IPS DF 4.7 (cell line): ENCODE results near the gene CYP2B6.
"Not testable (repeated sequence)": the region's sequence is repeated elsewhere in the genome, so short reads cannot be mapped to it uniquely, and the experiment has no call there.

Experiments used
- DNase-seq: peaks from one replicate; pipeline ENCODE4 v3.0.0-alpha.2; 2013; ENCODE audit warnings: low spot score; ENCODE audit errors: extremely low read depth

Gene CYP2B6

GRCh38 chr19:40990972-40991381 lies at the start of gene CYP2B6:
Gene CYP2B6, plus strand, starts transcription at chr19:40991282. Its CDS starts 24 bp downstream, at chr19:40991306.
- no peak for DNase-seq

- no peak for DNase-seq
These were observed 49.4 kb upstream of the CYP2B6 start for GRCh38 chr19:40941481-40942219.

- no peak for DNase-seq
These were observed 45.4 kb upstream of the CYP2B6 start for GRCh38 chr19:40945645-40946044.

DNA sequence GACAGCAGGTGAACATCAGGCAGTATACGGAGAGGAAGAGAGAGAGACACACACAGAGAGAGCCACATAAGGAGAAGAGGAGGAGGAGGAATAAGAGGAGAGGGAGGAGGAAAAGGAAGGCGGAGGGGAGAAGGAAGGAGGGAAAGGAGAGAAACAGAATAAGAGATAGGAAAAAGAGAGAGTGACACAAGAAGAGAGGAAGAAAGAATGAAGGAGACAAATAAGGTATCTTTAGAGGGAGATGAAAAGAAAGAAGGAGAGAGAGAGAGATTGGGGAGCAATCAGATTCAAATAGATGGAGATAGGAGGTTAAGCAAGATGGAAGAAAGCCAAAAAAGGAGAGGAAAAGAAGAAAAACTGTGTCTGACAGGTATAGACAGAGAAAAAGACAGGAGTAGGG lies 44.0 kb upstream of the CYP2B6 start:
- DNase-seq = no peak

DNA sequence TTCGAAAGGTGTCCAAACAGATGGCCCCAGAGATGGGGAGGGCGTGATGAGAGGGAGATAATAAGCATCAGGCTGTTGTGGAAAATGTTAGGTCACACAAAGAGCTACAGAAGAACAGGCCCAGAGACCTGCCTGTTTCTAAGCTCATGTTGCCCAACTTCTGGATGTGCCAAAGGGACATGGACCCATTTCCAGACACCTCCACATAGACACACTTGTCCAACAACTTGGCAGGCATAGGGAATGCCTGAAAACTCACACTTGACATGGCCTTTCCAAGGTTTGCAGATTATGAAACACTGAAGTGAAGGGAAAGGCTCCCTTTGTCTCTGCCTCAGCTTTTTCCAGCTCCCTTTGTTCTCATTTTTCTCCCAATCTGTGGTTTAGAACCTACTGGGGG lies 43.5 kb upstream of the CYP2B6 start:
- DNase-seq = no peak

DNA sequence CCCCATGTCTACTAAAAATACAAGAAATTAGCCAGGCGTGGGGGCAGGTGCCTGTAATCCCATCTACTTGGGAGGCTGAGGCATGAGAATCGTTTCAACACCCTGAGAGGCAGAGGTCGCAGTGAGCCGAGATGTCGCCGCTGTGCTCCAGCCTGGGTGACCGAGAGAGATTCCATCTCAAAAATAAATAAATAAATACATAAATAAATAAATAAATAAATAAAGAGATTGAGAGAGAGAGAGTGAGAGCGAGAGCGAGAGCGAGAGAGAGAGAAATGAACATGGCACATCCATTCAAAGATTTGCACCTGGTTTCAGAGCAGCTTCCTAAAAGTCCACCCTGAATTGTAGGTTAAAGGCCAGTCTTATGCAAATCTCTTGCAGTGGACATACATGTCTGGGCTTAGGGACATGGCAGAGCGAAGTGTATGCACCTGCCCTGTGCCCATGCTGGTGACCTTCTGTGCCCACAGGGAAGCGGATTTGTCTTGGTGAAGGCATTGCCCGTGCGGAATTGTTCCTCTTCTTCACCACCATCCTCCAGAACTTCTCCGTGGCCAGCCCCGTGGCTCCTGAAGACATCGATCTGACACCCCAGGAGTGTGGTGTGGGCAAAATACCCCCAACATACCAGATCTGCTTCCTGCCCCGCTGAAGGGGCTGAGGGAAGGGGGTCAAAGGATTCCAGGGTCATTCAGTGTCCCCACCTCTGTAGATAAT lies 42.3 kb upstream of the CYP2B6 start:
- no peak for DNase-seq

GRCh38 chr19:40954573-40954972 lies 36.5 kb upstream of the CYP2B6 start:
- no peak for DNase-seq

- no peak for DNase-seq
These were observed 31.7 kb upstream of the CYP2B6 start for GRCh38 chr19:40959338-40959737.

GRCh38 chr19:40960062-40960685 lies 30.9 kb upstream of the CYP2B6 start:
- DNase-seq = no peak

DNA sequence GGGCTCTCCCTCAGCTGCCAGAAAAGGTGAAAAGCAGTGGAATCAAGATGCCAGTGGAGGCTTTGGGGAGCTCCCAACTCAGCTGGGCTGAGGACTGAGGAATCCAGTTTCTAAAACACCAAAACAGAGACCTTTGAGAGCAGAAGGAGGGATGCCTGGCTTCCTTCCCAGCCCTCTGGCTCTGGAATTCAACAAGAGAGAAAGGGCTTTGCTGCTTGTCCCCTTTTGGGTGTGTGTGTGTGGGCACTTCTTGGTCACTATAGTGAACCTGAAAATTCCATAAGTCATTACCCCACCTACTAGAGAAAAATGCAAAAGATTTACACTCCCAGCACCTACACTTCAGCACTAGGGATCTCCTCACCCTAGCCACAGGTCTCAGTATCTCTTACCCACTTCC lies 30.3 kb upstream of the CYP2B6 start:
- no peak for DNase-seq

GRCh38 chr19:40962460-40962961 lies 28.6 kb upstream of the CYP2B6 start:
- DNase-seq = no peak

DNA sequence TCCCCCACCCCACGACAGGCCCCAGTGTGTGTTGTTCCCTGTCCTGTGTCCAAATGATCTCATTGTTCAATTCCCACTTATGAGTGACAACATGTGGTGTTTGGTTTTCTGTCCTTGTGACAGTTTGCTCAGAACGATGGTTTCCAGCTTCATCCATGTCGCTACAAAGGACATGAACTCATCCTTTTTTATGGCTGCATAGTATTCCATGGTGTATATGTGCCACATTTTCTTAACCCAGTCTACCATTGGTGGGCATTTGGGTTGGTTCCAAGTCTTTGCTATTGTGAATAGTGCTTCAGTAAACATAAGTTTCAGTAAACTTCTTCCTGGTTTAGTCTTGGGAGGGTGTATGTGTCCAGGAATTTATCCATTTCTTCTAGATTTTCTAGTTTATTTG lies 26.7 kb upstream of the CYP2B6 start:
- not testable (repeated sequence) for DNase-seq

GRCh38 chr19:40965351-40965750 lies 25.7 kb upstream of the CYP2B6 start:
- DNase-seq = not testable (repeated sequence)

DNA sequence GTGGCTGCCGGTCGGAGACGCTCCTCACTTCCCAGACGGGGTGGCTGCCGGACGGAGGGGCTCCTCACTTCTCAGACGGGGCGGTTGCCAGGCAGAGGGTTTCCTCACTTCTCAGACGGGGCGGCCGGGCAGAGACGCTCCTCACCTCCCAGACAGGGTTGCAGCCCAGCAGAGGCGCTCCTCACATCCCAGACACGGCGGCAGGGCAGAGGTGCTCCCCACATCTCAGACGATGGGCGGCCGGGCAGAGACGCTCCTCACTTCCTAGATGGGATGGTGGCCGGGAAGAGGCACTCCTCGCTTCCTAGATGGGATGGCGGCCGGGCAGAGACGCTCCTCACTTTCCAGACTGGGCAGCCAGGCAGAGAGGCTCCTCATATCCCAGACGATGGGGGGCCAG lies 24.5 kb upstream of the CYP2B6 start:
- DNase-seq = not testable (repeated sequence)

DNA sequence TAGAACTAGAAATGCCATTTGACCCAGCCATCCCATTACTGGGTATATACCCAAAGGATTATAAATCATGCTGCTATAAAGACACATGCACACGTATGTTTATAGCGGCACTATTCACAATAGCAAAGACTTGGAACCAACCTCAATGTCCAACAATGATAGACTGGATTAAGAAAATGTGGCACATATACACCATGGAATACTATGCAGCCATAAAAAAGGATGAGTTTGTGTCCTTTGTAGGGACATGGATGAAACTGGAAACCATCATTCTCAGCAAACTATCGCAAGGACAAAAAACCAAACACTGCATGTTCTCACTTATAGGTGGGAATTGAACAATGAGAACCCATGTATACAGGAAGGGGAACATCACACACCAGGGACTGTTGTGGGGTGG lies 23.0 kb upstream of the CYP2B6 start:
- DNase-seq = not testable (repeated sequence)

- not testable (repeated sequence) for DNase-seq
These were observed 21.4 kb upstream of the CYP2B6 start for GRCh38 chr19:40969721-40970120.

DNA sequence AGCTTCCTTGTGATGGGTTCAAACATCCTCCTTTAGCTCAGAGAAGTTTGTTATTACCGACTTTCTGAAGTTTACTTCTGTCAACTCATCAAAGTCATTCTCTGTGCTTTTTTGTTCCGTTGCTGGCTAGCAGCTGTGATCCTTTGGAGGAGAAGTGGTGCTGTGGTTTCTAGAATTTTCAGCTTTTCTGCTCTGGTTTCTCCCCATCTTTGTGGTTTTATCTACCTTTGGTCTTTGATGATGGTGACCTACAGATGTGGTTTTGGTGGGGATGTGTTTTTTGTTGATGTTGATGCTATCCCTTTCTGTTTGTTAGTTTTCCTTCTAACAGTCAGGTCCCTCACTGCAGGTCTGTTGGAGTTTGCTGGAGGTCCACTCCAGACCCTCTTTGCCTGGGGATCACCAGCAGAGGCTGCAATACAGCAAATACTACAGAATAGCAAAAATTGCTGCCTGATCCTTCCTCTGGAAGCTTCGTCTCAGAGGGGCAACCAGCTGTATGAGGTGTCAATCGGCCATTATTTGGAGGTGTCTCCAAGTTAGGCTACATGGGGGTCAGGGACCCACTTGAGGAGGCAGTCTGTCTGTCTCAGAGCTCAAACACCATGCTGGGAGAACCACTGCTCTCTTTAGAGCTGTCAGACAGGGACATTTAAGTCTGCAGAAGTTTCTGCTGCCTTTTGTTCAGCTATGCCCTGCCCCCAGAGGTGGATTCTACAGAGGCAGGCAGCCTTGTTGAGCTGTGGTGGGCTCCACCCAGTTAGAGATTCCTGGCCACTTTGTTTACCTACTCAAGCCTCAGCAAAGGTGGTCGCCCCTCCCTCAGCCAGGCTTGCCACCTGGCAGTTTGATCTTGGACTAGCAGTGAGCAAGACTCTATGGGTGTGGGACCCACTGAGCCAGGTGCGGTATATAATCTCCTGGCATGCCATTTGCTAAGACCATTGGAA lies 20.4 kb upstream of the CYP2B6 start:
- not testable (repeated sequence) for DNase-seq

DNA sequence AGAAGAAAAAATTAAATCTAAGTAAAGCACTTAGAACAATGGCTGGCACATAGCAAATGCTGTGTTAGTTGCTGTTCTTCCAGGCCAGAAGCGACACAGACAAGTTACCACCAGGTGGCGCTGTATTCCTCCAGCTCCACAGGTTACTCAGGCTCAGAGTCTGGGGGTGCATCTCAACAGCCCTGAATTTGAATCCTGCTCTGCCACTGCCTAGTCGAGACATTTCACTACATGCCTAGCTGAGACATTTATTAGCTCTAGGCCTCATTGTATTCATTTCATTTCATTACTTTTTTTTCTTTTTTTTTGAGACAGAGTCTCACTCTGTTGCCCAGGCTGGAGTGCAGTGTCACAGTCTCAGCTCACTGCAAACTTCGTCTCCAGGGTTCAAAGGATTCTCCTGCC lies 16.4 kb upstream of the CYP2B6 start:
- DNase-seq = peak; percentile 93

GRCh38 chr19:40976134-40976533 lies 14.9 kb upstream of the CYP2B6 start:
- DNase-seq = no peak

DNA sequence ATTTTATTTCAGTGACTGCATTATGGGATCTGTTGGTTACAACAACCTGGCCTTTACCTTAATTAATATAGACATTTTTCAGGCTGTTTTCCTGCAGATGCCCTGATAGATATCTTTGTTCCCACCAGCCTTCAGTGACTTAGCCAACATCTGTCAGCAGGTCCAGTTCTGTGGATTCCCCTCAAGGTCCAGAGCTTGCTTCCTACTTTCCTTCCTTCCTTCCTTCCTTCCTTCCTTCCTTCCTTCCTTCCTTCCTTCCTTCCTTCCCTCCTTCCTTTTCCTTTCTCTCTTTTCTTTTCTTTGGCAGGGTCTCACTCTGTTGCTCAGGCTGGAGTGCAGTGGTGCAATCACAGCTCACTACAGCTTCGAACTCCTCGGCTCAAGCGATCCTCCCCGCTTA lies 14.4 kb upstream of the CYP2B6 start:
- no peak for DNase-seq

DNA sequence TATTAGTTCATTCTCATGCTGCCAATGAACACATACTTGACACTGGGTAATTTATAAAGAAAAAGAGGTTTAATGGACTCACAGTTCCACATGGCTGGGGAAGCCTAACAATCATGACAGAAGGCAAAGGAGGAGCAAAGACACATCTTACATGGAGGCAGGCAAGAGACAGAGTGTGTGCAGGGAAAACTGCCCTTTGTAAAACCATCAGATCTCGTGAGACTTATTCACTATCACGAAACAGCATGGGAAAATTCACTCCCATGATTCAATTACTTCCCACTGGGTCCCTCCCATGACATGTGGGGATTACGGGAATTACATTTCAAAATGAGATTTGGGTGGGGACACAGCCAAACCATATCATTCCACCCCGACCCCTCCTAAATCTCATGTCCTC lies 11.3 kb upstream of the CYP2B6 start:
- DNase-seq = not testable (repeated sequence)
